HepG2 (cell line): Measurements from ENCODE around the gene DEFB127. TPM values are rescaled to one million over a fixed set of nuclear protein-coding genes. Genes with fewer than 3 reads are reported as not detected.

Experiments used
- BRCA1 ChIP-seq: sonication (generic); formaldehyde crosslinking; IDR thresholded peaks from 2 replicates; pipeline ENCODE4 v1.4.0; 2020; ENCODE audit warnings: missing genetic modification reagents
- BRD4 ChIP-seq: sonication (generic); formaldehyde crosslinking; IDR thresholded peaks from 2 replicates; pipeline ENCODE4 v1.4.0; 2020; ENCODE audit warnings: missing genetic modification reagents
- NFIC ChIP-seq: IDR thresholded peaks from 2 replicates; pipeline ENCODE4 v1.6.1; 2012; ENCODE audit warnings: mild to moderate bottlenecking, low read length, inconsistent platforms
- POGZ ChIP-seq: sonication (generic); formaldehyde crosslinking; IDR thresholded peaks from 2 replicates; pipeline ENCODE4 v1.4.0; 2020; ENCODE audit warnings: mild to moderate bottlenecking, missing genetic modification reagents
- SMAD1 ChIP-seq: sonication (generic); formaldehyde crosslinking; IDR thresholded peaks from 2 replicates; pipeline ENCODE4 v1.4.0; 2020; ENCODE audit warnings: missing genetic modification reagents, low read depth, mild to moderate bottlenecking, borderline replicate concordance
- THAP11 ChIP-seq: IDR thresholded peaks from 2 replicates; pipeline ENCODE4 v1.6.1; 2016; ENCODE audit warnings: missing biosample characterization, missing genetic modification reagents
- TRIM24 ChIP-seq: sonication (generic); formaldehyde crosslinking; IDR thresholded peaks from 2 replicates; pipeline ENCODE4 v1.8.0; 2022; ENCODE audit warnings: mild to moderate bottlenecking, missing genetic modification reagents
- ZNF563 ChIP-seq: sonication (generic); formaldehyde crosslinking; IDR thresholded peaks from 2 replicates; pipeline ENCODE4 v1.8.0; 2022; ENCODE audit warnings: mild to moderate bottlenecking, moderate library complexity, missing genetic modification reagents
- ZNF672 ChIP-seq: sonication (generic); formaldehyde crosslinking; IDR thresholded peaks from 2 replicates; pipeline ENCODE4 v1.8.1; 2022; ENCODE audit warnings: missing genetic modification reagents
- polyA plus RNA-seq, 8 experiments: library from polyadenylated mRNA; depleted of rRNA in 3 of 8; stranded (reverse) in 7 of 8; unstranded in 1 of 8; fragments of >200 nt; fragmentation: Illumina TruSeq in 4 of 8; extraction: Trizol in 4 of 8; gene quantifications; 2 replicates each; pipeline versions ENCODE4 v1.2.1 to v1.2.3, GENCODE V29; 2011 to 2016; ENCODE audit warnings: low read depth in 4 of 8, missing spikeins in 1 of 8, mixed read lengths in 1 of 8; ENCODE audit not compliant: insufficient read depth in 1 of 8
- total RNA-seq, 5 experiments: library from RNA; depleted of rRNA; stranded (reverse); fragments of >200 nt; fragmentation: Illumina TruSeq; extraction: Trizol; gene quantifications; 2 replicates each; pipeline ENCODE4 v1.2.3, GENCODE V29; 2016; ENCODE audit warnings: low read depth in 1 of 5
- TF ChIP-seq, protein P1 (sequence below): sonication (generic); formaldehyde crosslinking; IDR thresholded peaks from 2 replicates; pipeline ENCODE4 v1.4.0; 2020; ENCODE audit warnings: missing genetic modification reagents
- TF ChIP-seq, protein P2 (sequence below): sonication (generic); formaldehyde crosslinking; IDR thresholded peaks from 2 replicates; pipeline ENCODE4 v1.5.1; 2020; ENCODE audit warnings: missing genetic modification reagents, mild to moderate bottlenecking, borderline replicate concordance
- TF ChIP-seq, protein P3 (sequence below): sonication (generic); formaldehyde crosslinking; IDR thresholded peaks from 2 replicates; pipeline ENCODE4 v1.5.0; 2020; ENCODE audit warnings: missing genetic modification reagents

DEFB127 gene
- total and polyA plus RNA-seq, 2 of the 13 experiments (the other 11 are each of a cell fraction or from before 2014, with no cell fraction given), result not detected

DNA sequence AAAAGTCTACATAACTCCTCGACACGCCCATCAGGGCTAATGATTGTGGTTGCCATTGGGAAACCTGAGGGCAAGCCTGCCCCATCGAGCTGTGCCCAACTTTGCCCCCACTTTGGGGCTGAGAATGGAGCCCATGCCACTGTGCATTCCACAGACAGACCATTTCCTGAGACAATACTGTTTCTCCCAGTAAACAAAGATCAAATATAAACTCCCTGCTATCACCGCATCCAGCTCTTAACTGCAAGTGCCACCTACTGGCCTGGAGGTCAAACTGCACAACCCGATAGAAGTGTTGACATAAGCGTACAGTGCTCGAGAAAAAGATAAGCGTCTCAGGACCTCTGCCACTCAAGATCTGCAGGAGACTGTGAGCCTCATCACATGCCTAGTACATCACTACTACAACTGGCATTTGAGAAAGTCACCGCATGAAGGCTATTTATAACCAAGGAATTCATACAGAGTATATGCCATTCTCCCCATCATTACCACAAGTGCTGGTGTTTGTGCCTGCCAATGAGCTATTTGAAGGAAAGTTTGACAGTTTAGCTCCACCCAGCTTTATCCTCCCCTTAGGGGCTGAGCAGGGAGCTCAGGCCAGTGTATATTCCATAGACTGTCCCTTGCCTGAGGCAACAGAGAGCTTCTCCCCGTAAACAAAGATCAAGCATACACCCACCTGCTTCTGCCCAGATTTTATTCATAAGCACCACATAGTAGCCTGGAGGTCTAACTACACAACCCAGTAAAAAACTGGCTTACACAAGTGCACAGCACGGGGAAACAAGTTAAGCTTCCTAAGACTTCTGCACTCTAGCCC is 19.4 kb upstream of the DEFB127 start (continued):
- TF ChIP-seq, protein P1, sequence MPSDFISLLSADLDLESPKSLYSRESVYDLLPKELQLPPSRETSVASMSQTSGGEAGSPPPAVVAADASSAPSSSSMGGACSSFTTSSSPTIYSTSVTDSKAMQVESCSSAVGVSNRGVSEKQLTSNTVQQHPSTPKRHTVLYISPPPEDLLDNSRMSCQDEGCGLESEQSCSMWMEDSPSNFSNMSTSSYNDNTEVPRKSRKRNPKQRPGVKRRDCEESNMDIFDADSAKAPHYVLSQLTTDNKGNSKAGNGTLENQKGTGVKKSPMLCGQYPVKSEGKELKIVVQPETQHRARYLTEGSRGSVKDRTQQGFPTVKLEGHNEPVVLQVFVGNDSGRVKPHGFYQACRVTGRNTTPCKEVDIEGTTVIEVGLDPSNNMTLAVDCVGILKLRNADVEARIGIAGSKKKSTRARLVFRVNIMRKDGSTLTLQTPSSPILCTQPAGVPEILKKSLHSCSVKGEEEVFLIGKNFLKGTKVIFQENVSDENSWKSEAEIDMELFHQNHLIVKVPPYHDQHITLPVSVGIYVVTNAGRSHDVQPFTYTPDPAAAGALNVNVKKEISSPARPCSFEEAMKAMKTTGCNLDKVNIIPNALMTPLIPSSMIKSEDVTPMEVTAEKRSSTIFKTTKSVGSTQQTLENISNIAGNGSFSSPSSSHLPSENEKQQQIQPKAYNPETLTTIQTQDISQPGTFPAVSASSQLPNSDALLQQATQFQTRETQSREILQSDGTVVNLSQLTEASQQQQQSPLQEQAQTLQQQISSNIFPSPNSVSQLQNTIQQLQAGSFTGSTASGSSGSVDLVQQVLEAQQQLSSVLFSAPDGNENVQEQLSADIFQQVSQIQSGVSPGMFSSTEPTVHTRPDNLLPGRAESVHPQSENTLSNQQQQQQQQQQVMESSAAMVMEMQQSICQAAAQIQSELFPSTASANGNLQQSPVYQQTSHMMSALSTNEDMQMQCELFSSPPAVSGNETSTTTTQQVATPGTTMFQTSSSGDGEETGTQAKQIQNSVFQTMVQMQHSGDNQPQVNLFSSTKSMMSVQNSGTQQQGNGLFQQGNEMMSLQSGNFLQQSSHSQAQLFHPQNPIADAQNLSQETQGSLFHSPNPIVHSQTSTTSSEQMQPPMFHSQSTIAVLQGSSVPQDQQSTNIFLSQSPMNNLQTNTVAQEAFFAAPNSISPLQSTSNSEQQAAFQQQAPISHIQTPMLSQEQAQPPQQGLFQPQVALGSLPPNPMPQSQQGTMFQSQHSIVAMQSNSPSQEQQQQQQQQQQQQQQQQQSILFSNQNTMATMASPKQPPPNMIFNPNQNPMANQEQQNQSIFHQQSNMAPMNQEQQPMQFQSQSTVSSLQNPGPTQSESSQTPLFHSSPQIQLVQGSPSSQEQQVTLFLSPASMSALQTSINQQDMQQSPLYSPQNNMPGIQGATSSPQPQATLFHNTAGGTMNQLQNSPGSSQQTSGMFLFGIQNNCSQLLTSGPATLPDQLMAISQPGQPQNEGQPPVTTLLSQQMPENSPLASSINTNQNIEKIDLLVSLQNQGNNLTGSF, result 0 out of 2 replicates have a peak, but pooled peaks have one; percentile 58
- TF ChIP-seq, protein P2, sequence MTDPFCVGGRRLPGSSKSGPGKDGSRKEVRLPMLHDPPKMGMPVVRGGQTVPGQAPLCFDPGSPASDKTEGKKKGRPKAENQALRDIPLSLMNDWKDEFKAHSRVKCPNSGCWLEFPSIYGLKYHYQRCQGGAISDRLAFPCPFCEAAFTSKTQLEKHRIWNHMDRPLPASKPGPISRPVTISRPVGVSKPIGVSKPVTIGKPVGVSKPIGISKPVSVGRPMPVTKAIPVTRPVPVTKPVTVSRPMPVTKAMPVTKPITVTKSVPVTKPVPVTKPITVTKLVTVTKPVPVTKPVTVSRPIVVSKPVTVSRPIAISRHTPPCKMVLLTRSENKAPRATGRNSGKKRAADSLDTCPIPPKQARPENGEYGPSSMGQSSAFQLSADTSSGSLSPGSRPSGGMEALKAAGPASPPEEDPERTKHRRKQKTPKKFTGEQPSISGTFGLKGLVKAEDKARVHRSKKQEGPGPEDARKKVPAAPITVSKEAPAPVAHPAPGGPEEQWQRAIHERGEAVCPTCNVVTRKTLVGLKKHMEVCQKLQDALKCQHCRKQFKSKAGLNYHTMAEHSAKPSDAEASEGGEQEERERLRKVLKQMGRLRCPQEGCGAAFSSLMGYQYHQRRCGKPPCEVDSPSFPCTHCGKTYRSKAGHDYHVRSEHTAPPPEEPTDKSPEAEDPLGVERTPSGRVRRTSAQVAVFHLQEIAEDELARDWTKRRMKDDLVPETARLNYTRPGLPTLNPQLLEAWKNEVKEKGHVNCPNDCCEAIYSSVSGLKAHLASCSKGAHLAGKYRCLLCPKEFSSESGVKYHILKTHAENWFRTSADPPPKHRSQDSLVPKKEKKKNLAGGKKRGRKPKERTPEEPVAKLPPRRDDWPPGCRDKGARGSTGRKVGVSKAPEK, result peak; percentile 45; the same call in 1 of the 2 replicates
- peak; percentile 43; the same call in 1 of the 2 replicates for TF ChIP-seq ZNF563 (CRISPR knock-in tag)
- TF ChIP-seq NFIC, result no peak
- peak; percentile 86; the same call in 1 of the 2 replicates for TF ChIP-seq BRCA1 (CRISPR knock-in tag)
- TF ChIP-seq, protein P3, sequence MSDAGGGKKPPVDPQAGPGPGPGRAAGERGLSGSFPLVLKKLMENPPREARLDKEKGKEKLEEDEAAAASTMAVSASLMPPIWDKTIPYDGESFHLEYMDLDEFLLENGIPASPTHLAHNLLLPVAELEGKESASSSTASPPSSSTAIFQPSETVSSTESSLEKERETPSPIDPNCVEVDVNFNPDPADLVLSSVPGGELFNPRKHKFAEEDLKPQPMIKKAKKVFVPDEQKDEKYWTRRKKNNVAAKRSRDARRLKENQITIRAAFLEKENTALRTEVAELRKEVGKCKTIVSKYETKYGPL (CRISPR knock-in tag), result no peak
- TF ChIP-seq THAP11 (CRISPR knock-in tag), result peak; percentile 63
- TF ChIP-seq TRIM24 (CRISPR knock-in tag), result 0 out of 2 replicates have a peak, but pooled peaks have one; percentile 36
- TF ChIP-seq POGZ (CRISPR knock-in tag), result peak; percentile 96
- no peak for TF ChIP-seq ZNF672 (CRISPR knock-in tag)
- TF ChIP-seq BRD4, result peak; percentile 41; the same call in 1 of the 2 replicates
- peak; percentile 55; the same call in 1 of the 2 replicates for TF ChIP-seq SMAD1
